OCI-LY7 (cell line): ENCODE measurements around the gene MAN1C1. TPM values are rescaled to one million over a fixed set of nuclear protein-coding genes. Genes with fewer than 3 reads are reported as not detected.

Experiments used
- BruUV-seq: library from RNA; stranded (reverse); fragments of 400-500 nt; replicated peaks from 2 replicates; lab custom pipeline; 2021; lab: Mats Ljungman, UMichigan
- CTCF ChIA-PET: fragments of 300-600 bp; sonication (Branson Sonifier 250); formaldehyde crosslinking; loops from one replicate; lab custom pipeline; 2022; ENCODE audit warnings: antibody characterized with exemption; ENCODE audit not compliant: unreplicated experiment; lab: Charles Lee
- POLR2A ChIA-PET: fragments of 300-600 bp; sonication (Branson Sonifier 250); formaldehyde crosslinking; loops from one replicate; lab custom pipeline; 2022; ENCODE audit warnings: antibody characterized with exemption; lab: Charles Lee
- DNase-seq: peaks from one replicate; pipeline ENCODE4 v3.0.0-alpha.2; 2015; ENCODE audit warnings: low spot score
- H2AFZ ChIP-seq: fragments of 200-600 bp; sonication (generic), shearing (Covaris generic); 2 replicates; pipeline ENCODE4 v1.6.1; 2014; ENCODE audit warnings: mild to moderate bottlenecking, antibody characterized with exemption, low read length, moderate library complexity
- H3K27ac ChIP-seq: fragments of 200-600 bp; sonication (generic); 2 replicates; pipeline ENCODE4 v1.5.1; 2014; ENCODE audit warnings: mixed run types, low read depth, mild to moderate bottlenecking, moderate library complexity, low read length, inconsistent platforms; ENCODE audit not compliant: poor library complexity, severe bottlenecking
- H3K36me3 ChIP-seq: fragments of 200-600 bp; sonication (generic); 2 replicates; pipeline ENCODE4 v1.6.1; 2014; ENCODE audit warnings: mild to moderate bottlenecking, antibody characterized with exemption, low read length, moderate library complexity, mixed read lengths; ENCODE audit not compliant: insufficient read depth
- H3K4me1 ChIP-seq: fragments of 200-600 bp; sonication (generic); 2 replicates; pipeline ENCODE4 v1.5.1; 2014; ENCODE audit warnings: mild to moderate bottlenecking, low read length; ENCODE audit not compliant: insufficient read depth, poor library complexity, severe bottlenecking
- H3K4me2 ChIP-seq: fragments of 200-600 bp; sonication (generic); 2 replicates; pipeline ENCODE4 v1.6.1; 2014; ENCODE audit warnings: mild to moderate bottlenecking, low read length
- H3K4me3 ChIP-seq: fragments of 200-600 bp; sonication (generic); 2 replicates; pipeline ENCODE4 v1.5.1; 2014; ENCODE audit warnings: mild to moderate bottlenecking, low read depth, low read length; ENCODE audit not compliant: poor library complexity, severe bottlenecking
- H3K79me2 ChIP-seq: fragments of 200-600 bp; sonication (generic); 2 replicates; pipeline ENCODE4 v1.6.1; 2016; ENCODE audit warnings: low read depth, mild to moderate bottlenecking, low read length, moderate library complexity, mixed read lengths; ENCODE audit not compliant: insufficient read depth
- H3K9me2 ChIP-seq: fragments of 200-600 bp; sonication (generic); 2 replicates; pipeline ENCODE4 v1.6.1; 2016; ENCODE audit warnings: mild to moderate bottlenecking, low read length, mixed read lengths; ENCODE audit not compliant: insufficient read depth
- H3K9me3 ChIP-seq: fragments of 200-600 bp; sonication (generic); 2 replicates; pipeline ENCODE4 v1.6.1; 2014; ENCODE audit warnings: mild to moderate bottlenecking, mixed run types, low read length, mixed read lengths
- H4K20me1 ChIP-seq: fragments of 200-600 bp; sonication (generic); 2 replicates; pipeline ENCODE4 v1.6.1; 2014; ENCODE audit warnings: mild to moderate bottlenecking, antibody characterized with exemption, low read length, moderate library complexity, mixed read lengths; ENCODE audit not compliant: insufficient read depth
- EZH2phosphoT487 ChIP-seq: fragments of 200-600 bp; sonication (generic); IDR thresholded peaks from 2 replicates; pipeline ENCODE4 v1.6.1; 2018; ENCODE audit warnings: low read depth, borderline replicate concordance, mild to moderate bottlenecking, mixed run types, antibody characterized with exemption, low read length, moderate library complexity, mixed read lengths
- intact Hi-C: fragments of 100-400 bp; cut with micrococcal nuclease; formaldehyde crosslinking; loops from one replicate; pipeline ENCODE4 v1.10.0; 2022; ENCODE audit not compliant: unreplicated experiment
- total RNA-seq, 2 experiments: library from RNA; depleted of rRNA in 1 of 2; stranded (reverse); fragments of >200 nt in 1 of 2; shearing (Covaris generic) in 1 of 2; gene quantifications; 2 replicates each; pipeline ENCODE4 v1.2.3, GENCODE V29; 2014 to 2022
- TF ChIP-seq, protein P1 (sequence below): fragments of 200-600 bp; sonication (generic); conservative IDR thresholded peaks from 2 replicates; pipeline ENCODE4 v1.5.1; 2014; ENCODE audit warnings: mild to moderate bottlenecking, antibody characterized with exemption, low read length, moderate library complexity, mixed read lengths

MAN1C1 gene
- total RNA-seq, 2 experiments from 2014 or later = 3.0 to 4.9 TPM

DNA sequence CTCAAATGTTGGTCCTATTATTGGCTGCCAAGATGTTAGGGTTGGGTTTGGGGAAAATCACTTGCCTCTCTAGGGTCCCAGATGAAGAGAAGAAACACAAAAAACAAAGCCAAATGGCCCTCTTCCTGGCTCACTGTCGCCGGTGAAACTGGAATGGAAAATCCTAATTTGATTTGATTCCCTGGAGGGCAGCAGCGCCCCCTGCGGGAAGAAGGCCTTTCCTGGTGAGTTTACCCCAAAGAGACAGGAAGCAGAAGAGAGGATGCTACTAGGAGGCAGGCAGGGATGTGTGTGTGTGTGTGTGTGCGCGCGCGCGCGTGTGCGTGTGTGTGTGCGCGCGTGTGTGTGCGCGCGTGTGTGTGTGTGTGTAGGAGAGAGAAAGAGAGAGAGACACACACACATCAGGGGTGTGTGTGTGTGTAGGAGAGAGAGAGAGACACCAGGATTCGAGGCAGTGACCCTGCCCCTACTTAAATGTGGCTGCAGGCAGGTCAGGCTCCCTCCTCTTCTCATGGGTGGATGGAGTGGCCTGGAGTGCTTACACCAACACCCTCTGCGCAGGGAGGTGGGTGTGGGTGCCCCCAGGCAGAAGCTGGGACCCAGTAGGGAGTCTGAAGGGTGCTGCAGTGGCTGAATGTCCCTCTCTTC is 180.3 kb downstream of the MAN1C1 start:
- peaks cover 32% of the 10 kb centered on the region for H3K4me1 ChIP-seq
- no peak overlapping the region for H3K27ac ChIP-seq
- no peaks in the 10 kb centered on the region for H4K20me1 ChIP-seq
- no peak for TF ChIP-seq EZH2phosphoT487
- TF ChIP-seq, protein P1, sequence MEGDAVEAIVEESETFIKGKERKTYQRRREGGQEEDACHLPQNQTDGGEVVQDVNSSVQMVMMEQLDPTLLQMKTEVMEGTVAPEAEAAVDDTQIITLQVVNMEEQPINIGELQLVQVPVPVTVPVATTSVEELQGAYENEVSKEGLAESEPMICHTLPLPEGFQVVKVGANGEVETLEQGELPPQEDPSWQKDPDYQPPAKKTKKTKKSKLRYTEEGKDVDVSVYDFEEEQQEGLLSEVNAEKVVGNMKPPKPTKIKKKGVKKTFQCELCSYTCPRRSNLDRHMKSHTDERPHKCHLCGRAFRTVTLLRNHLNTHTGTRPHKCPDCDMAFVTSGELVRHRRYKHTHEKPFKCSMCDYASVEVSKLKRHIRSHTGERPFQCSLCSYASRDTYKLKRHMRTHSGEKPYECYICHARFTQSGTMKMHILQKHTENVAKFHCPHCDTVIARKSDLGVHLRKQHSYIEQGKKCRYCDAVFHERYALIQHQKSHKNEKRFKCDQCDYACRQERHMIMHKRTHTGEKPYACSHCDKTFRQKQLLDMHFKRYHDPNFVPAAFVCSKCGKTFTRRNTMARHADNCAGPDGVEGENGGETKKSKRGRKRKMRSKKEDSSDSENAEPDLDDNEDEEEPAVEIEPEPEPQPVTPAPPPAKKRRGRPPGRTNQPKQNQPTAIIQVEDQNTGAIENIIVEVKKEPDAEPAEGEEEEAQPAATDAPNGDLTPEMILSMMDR = peak; percentile 84
- DNase-seq = peak; percentile 83
- H3K4me3 ChIP-seq = no peak overlapping the region
- ChIA-PET POLR2A (no interaction called here), CTCF (no interaction called here)
- no peaks in the 10 kb centered on the region for H3K9me3 ChIP-seq
- H2AFZ ChIP-seq = peak overlapping the region; percentile 83; the same call in 1 of the 2 replicates
- intact Hi-C loops = loop anchor here (2.0 to 5.0 kb wide), 2 partner anchors 180 to 295 kb away; partner anchors contain the start of gene MAN1C1
- H3K79me2 ChIP-seq = no peaks in the 10 kb centered on the region
- H3K9me2 ChIP-seq = no peaks in the 10 kb centered on the region
- H3K4me2 ChIP-seq = peak overlapping the region; percentile 27; the same call in 1 of the 2 replicates
- no peaks in the 10 kb centered on the region for H3K36me3 ChIP-seq
- no TSS peak for BruUV-seq

DNA sequence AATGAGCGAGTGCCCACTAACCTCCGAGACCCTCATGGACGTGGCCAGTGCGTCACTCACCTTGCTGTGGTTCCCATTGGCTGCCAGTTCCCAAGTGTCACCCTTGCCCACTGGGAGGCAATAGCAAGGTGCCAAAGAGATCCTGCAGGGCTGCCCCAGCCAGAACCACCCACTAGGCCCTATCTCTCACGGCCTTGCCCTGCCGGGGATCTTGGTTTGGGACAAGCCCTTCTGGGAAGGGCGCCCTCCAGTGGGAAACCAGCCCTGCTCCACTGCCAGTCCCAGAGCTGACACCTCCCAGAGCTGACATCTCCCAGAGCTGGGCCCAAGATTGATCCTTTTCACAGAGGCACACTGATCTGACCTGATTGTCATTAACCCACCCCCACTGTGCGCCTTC is 181.3 kb downstream of the MAN1C1 start:
- Histone ChIP-seq H4K20me1 (no peaks in the 10 kb centered on the region), H3K4me2 (no peak overlapping the region), H3K9me2 (no peaks in the 10 kb centered on the region), H2AFZ (no peak overlapping the region), H3K4me1 (peaks cover 40% of the 10 kb centered on the region), H3K27ac (no peak overlapping the region), H3K79me2 (no peaks in the 10 kb centered on the region), H3K36me3 (no peaks in the 10 kb centered on the region), H3K4me3 (no peak overlapping the region), H3K9me3 (no peaks in the 10 kb centered on the region)
- intact Hi-C loops = loop anchor here (2.0 to 5.0 kb wide), 2 partner anchors 181 to 296 kb away; partner anchors contain the start of gene MAN1C1
- no peak for TF ChIP-seq EZH2phosphoT487
- TF ChIP-seq, protein P1 = peak; percentile 74
- ChIA-PET POLR2A (no interaction called here), CTCF (interaction anchor here (0.7 to 0.8 kb wide), 2 partner anchors 13 to 22 kb away, joined by 3 to 4 read pairs; no protein-coding TSS in a partner anchor)
- peak; percentile 43 for DNase-seq
- BruUV-seq = no TSS peak
